IMR-90 (cell line): Measurements from ENCODE around the gene HEATR1. TPM values are rescaled to one million over a fixed set of nuclear protein-coding genes. Genes with fewer than 3 reads are reported as not detected.

Experiments
- ATAC-seq: fragments of 200-7000 bp; cut with Tn5 transposase; 2 replicates; pipeline ENCODE4 v1.9.1; 2020; ENCODE audit warnings: low read depth, mild to moderate bottlenecking, moderate library complexity
- BruUV-seq: library from RNA; stranded (reverse); fragments of 400-500 nt; replicated peaks from 2 replicates; lab custom pipeline; 2021; lab: Mats Ljungman, UMichigan
- CTCF ChIA-PET: fragments of 300-600 bp; formaldehyde crosslinking; extraction: SDS; loops from one replicate; lab custom pipeline; 2021; ENCODE audit warnings: antibody characterized with exemption; lab: Yijun Ruan, JAX
- POLR2A ChIA-PET: fragments of 300-600 bp; sonication (Branson Sonifier 250); formaldehyde crosslinking; loops from one replicate; lab custom pipeline; 2022; ENCODE audit warnings: antibody characterized with exemption; ENCODE audit not compliant: unreplicated experiment; lab: Charles Lee
- DNase-seq: peaks from one replicate; pipeline ENCODE4 v3.0.0; 2013
- H2AFZ ChIP-seq: replicated peaks from 2 replicates; pipeline ENCODE3; 2013; ENCODE audit warnings: low read length, mild to moderate bottlenecking; ENCODE audit not compliant: poor library complexity
- H2AK5ac ChIP-seq: 2 replicates; pipeline ENCODE4 v1.6.1; 2013; ENCODE audit warnings: low read depth, low read length, inconsistent platforms
- H2AK9ac ChIP-seq: replicated peaks from 2 replicates; pipeline ENCODE3; 2013; ENCODE audit warnings: mild to moderate bottlenecking, low read depth, low read length, moderate library complexity; ENCODE audit not compliant: poor library complexity
- H2BK120ac ChIP-seq: 2 replicates; pipeline ENCODE4 v1.6.1; 2013; ENCODE audit warnings: low read depth, low read length, inconsistent platforms
- H2BK15ac ChIP-seq: 3 replicates; pipeline ENCODE4 v1.6.1; 2013; ENCODE audit warnings: low read depth, low read length, inconsistent platforms
- H2BK20ac ChIP-seq: 2 replicates; pipeline ENCODE4 v1.6.1; 2013; ENCODE audit warnings: low read depth, mild to moderate bottlenecking, inconsistent platforms, low read length, moderate library complexity
- H2BK5ac ChIP-seq: 2 replicates; pipeline ENCODE4 v1.6.1; 2013; ENCODE audit warnings: mild to moderate bottlenecking, low read depth, low read length, inconsistent platforms; ENCODE audit not compliant: poor library complexity, severe bottlenecking
- H3K14ac ChIP-seq: replicated peaks from 2 replicates; pipeline ENCODE4 v1.6.1; 2013; ENCODE audit warnings: low read depth, low read length, inconsistent platforms
- H3K18ac ChIP-seq: 2 replicates; pipeline ENCODE4 v1.6.1; 2013; ENCODE audit warnings: low read depth, low read length, control low read depth
- H3K23ac ChIP-seq: 2 replicates; pipeline ENCODE4 v1.6.1; 2013; ENCODE audit warnings: low read depth, low read length, inconsistent platforms
- H3K27ac ChIP-seq: 2 replicates; pipeline ENCODE4 v1.5.1; 2013; ENCODE audit warnings: mild to moderate bottlenecking, control low read depth, low read length; ENCODE audit not compliant: insufficient read depth
- H3K27me3 ChIP-seq: 2 replicates; pipeline ENCODE4 v1.6.1; 2013; ENCODE audit warnings: low read length; ENCODE audit not compliant: control insufficient read depth, insufficient read depth
- H3K36me3 ChIP-seq: 2 replicates; pipeline ENCODE4 v1.6.1; 2013; ENCODE audit warnings: low read length, mixed read lengths; ENCODE audit not compliant: control insufficient read depth, insufficient read depth
- H3K4ac ChIP-seq: 2 replicates; pipeline ENCODE4 v1.6.1; 2013; ENCODE audit warnings: low read depth, low read length, inconsistent platforms
- H3K4me1 ChIP-seq: 2 replicates; pipeline ENCODE4 v1.6.1; 2013; ENCODE audit warnings: low read length, mixed read lengths; ENCODE audit not compliant: control insufficient read depth, insufficient read depth
- H3K4me2 ChIP-seq: 2 replicates; pipeline ENCODE4 v1.6.1; 2013; ENCODE audit warnings: low read depth, mild to moderate bottlenecking, control low read depth, low read length, moderate library complexity
- H3K4me3 ChIP-seq: 2 replicates; pipeline ENCODE4 v1.5.1; 2013; ENCODE audit warnings: low read depth, mild to moderate bottlenecking, control low read depth, low read length, moderate library complexity; ENCODE audit not compliant: insufficient read depth
- H3K56ac ChIP-seq: 2 replicates; pipeline ENCODE4 v1.6.1; 2013; ENCODE audit warnings: low read length, inconsistent platforms; ENCODE audit not compliant: insufficient read depth; ENCODE audit errors: extremely low read depth
- H3K79me1 ChIP-seq, 2 experiments: 2 replicates each; pipeline ENCODE4 v1.6.1; 2013; ENCODE audit warnings: low read length in 2 of 2, inconsistent platforms in 1 of 2, low read depth in 1 of 2
- H3K9ac ChIP-seq: 2 replicates; pipeline ENCODE4 v1.6.1; 2013; ENCODE audit warnings: low read depth, low read length, control low read depth
- H3K9me1 ChIP-seq: 2 replicates; pipeline ENCODE4 v1.6.1; 2013; ENCODE audit warnings: low read length, inconsistent platforms; ENCODE audit not compliant: insufficient read depth
- H3K9me3 ChIP-seq: 2 replicates; pipeline ENCODE4 v1.6.1; 2013; ENCODE audit warnings: low read length; ENCODE audit not compliant: control insufficient read depth, insufficient read depth
- H4K20me1 ChIP-seq: 2 replicates; pipeline ENCODE4 v1.6.1; 2013; ENCODE audit warnings: low read length, inconsistent platforms; ENCODE audit not compliant: insufficient read depth
- H4K5ac ChIP-seq: 2 replicates; pipeline ENCODE4 v1.6.1; 2013; ENCODE audit warnings: mild to moderate bottlenecking, low read depth, low read length, control low read depth
- H4K8ac ChIP-seq, 2 experiments: 2 replicates each; pipeline ENCODE4 v1.6.1; 2013; ENCODE audit warnings: low read depth in 2 of 2, low read length in 2 of 2, control low read depth in 1 of 2, inconsistent platforms in 1 of 2
- H4K91ac ChIP-seq: 2 replicates; pipeline ENCODE4 v1.6.1; 2013; ENCODE audit warnings: low read depth, low read length, inconsistent platforms; ENCODE audit not compliant: insufficient read depth
- BHLHE40 ChIP-seq: fragments of 150-350 bp; IDR thresholded peaks from 2 replicates; pipeline ENCODE4 v1.6.1; 2016; ENCODE audit warnings: mild to moderate bottlenecking, low read depth, low read length
- CEBPB ChIP-seq: IDR thresholded peaks from 2 replicates; pipeline ENCODE4 v1.6.1; 2012; ENCODE audit warnings: low read depth, low read length, improper control_type of control experiment
- CHD1 ChIP-seq: IDR thresholded peaks from 2 replicates; pipeline ENCODE4 v1.6.1; 2012; ENCODE audit warnings: low read depth, low read length, improper control_type of control experiment
- CTCF ChIP-seq: conservative IDR thresholded peaks from 2 replicates; pipeline ENCODE4 v1.5.1; 2012; ENCODE audit warnings: mild to moderate bottlenecking, low read depth, low read length, improper control_type of control experiment
- ELK1 ChIP-seq: fragments of 150-350 bp; IDR thresholded peaks from 2 replicates; pipeline ENCODE4 v1.6.1; 2016; ENCODE audit warnings: low read depth, mild to moderate bottlenecking, low read length, moderate library complexity, borderline replicate concordance
- FOS ChIP-seq: fragments of 150-350 bp; IDR thresholded peaks from 2 replicates; pipeline ENCODE4 v1.6.1; 2016; ENCODE audit warnings: low read depth, low read length
- MAFK ChIP-seq: IDR thresholded peaks from 2 replicates; pipeline ENCODE4 v1.6.1; 2012; ENCODE audit warnings: low read depth, low read length, improper control_type of control experiment
- MAZ ChIP-seq: IDR thresholded peaks from 2 replicates; pipeline ENCODE4 v1.6.1; 2012; ENCODE audit warnings: low read depth, mild to moderate bottlenecking, low read length, improper control_type of control experiment, moderate library complexity, borderline replicate concordance
- MXI1 ChIP-seq: IDR thresholded peaks from 2 replicates; pipeline ENCODE4 v1.6.1; 2012; ENCODE audit warnings: low read depth, mild to moderate bottlenecking, low read length, moderate library complexity, borderline replicate concordance
- NFE2L2 ChIP-seq: fragments of 150-350 bp; IDR thresholded peaks from 2 replicates; pipeline ENCODE4 v1.6.1; 2016; ENCODE audit warnings: low read depth, mild to moderate bottlenecking, low read length
- POLR2A ChIP-seq: IDR thresholded peaks from 2 replicates; pipeline ENCODE4 v1.6.1; 2012; ENCODE audit warnings: mild to moderate bottlenecking, low read depth, low read length
- RAD21 ChIP-seq: IDR thresholded peaks from 2 replicates; pipeline ENCODE4 v1.6.1; 2012; ENCODE audit warnings: low read length, improper control_type of control experiment
- RCOR1 ChIP-seq: IDR thresholded peaks from 2 replicates; pipeline ENCODE4 v1.6.1; 2012; ENCODE audit warnings: mild to moderate bottlenecking, low read length, improper control_type of control experiment; ENCODE audit not compliant: insufficient replicate concordance
- RFX5 ChIP-seq: IDR thresholded peaks from 2 replicates; pipeline ENCODE4 v1.8.0; 2012; ENCODE audit warnings: low read depth, mild to moderate bottlenecking, low read length, moderate library complexity
- SMC3 ChIP-seq: fragments of 150-350 bp; IDR thresholded peaks from 2 replicates; pipeline ENCODE4 v1.6.1; 2016; ENCODE audit warnings: low read depth, mild to moderate bottlenecking, antibody characterized with exemption, low read length, moderate library complexity
- USF2 ChIP-seq: fragments of 150-350 bp; IDR thresholded peaks from 2 replicates; pipeline ENCODE4 v1.6.1; 2017; ENCODE audit warnings: mild to moderate bottlenecking, antibody characterized with exemption, low read length, low read depth
- WGBS, 2 experiments: methylation state at CpG; one replicate each; pipeline versions ENCODE4 v1.1.5 to v1.1.7; 2013; ENCODE audit warnings: missing lambda C conversion rate in 2 of 2; ENCODE audit not compliant: insufficient read length in 1 of 2; ENCODE audit errors: extremely low coverage in 2 of 2; 5-methylcytosine and 5-hydroxymethylcytosine counted together
- dilution Hi-C: fragments of 300-500 bp; cut with HindIII; formaldehyde crosslinking; loops from one replicate; pipeline ENCODE4 v1.14.3; 2018; ENCODE audit warnings: low sequenced_read_pairs; ENCODE audit not compliant: unreplicated experiment
- in situ Hi-C: fragments of 300-500 bp; cut with MboI; formaldehyde crosslinking; loops from 3 replicates; pipeline ENCODE4 v1.14.3; 2019; ENCODE audit warnings: low sequenced_read_pairs, inconsistent platforms, mixed read lengths
- intact Hi-C: fragments of 100-400 bp; cut with micrococcal nuclease; formaldehyde crosslinking; loops from 2 replicates; pipeline ENCODE4 v1.10.0; 2022
- polyA plus RNA-seq, 3 experiments: library from polyadenylated mRNA; depleted of rRNA; stranded (reverse); fragments of >200 nt; gene quantifications; 2 replicates each; pipeline ENCODE4 v1.2.3, GENCODE V29; 2012; ENCODE audit warnings: low replicate concordance in 1 of 3
- total RNA-seq: library from RNA; depleted of rRNA; stranded (reverse); fragments of >200 nt; gene quantifications from 2 replicates; pipeline ENCODE4 v1.2.3, GENCODE V29; 2012

Gene HEATR1
- total and polyA plus RNA-seq, 2 of the 4 experiments (the other 2 are of a cell fraction) = 8.5 to 53.8 TPM

GRCh38 chr1:236558846-236559245, 45.5 kb downstream of the HEATR1 start:
- ATAC-seq (no peak), DNase-seq (no peak)
- Histone ChIP-seq H3K56ac (no peak overlapping the region), H3K27me3 (no peaks in the 10 kb centered on the region), H3K27ac (no peak overlapping the region), H2AK5ac (no peak overlapping the region), H3K4me2 (no peak overlapping the region), H3K18ac (no peak overlapping the region), H4K5ac (no peak overlapping the region), H2AFZ (no peak overlapping the region), H3K4me1 (no peaks in the 10 kb centered on the region), H3K9me1 (no peaks in the 10 kb centered on the region), H3K9ac (no peak overlapping the region), H2BK5ac (no peak overlapping the region), H2AK9ac (no peak overlapping the region), H3K36me3 (peaks cover 47% of the 10 kb centered on the region), H3K79me1 (peaks cover 0 to 3% of the 10 kb centered on the region in 2 experiments; a peak in 1 of 4 replicates), H3K4ac (no peak overlapping the region), H4K91ac (no peak overlapping the region), H3K9me3 (no peaks in the 10 kb centered on the region), H3K14ac (no peak overlapping the region), H2BK20ac (no peak overlapping the region), H4K8ac (no peak overlapping the region), H4K20me1 (no peaks in the 10 kb centered on the region), H3K23ac (no peak overlapping the region), H2BK120ac (no peak overlapping the region), H3K4me3 (no peak overlapping the region), H2BK15ac (no peak overlapping the region)
- ChIA-PET CTCF (no interaction called here), POLR2A (no interaction called here)
- WGBS, 2 experiments = no CpG with 5 or more reads among the region's 3 CpGs
- intact Hi-C loops (no loop called here), in situ Hi-C loops (no loop called here), dilution Hi-C loops (no loop called here)
- no TSS peak for BruUV-seq
- TF ChIP-seq MAZ (no peak), NFE2L2 (no peak), SMC3 (no peak), ELK1 (no peak), CEBPB (no peak), POLR2A (no peak), FOS (no peak), RCOR1 (no peak), MXI1 (no peak), RFX5 (no peak), BHLHE40 (no peak), CHD1 (no peak), USF2 (no peak), RAD21 (no peak), MAFK (no peak), CTCF (no peak)
